Loucy (cell line): ENCODE measurements around the gene TAAR8.

Experiments
- H2AFZ ChIP-seq: fragments of 200-600 bp; sonication (generic); 2 replicates; pipeline ENCODE4 v1.6.0; 2016; ENCODE audit warnings: antibody characterized with exemption, mild to moderate bottlenecking, low read length, moderate library complexity
- H3F3A ChIP-seq: fragments of 200-600 bp; 2 replicates; pipeline ENCODE4 v1.6.0; 2016; ENCODE audit warnings: antibody characterized with exemption, low read depth, mild to moderate bottlenecking
- H3K27me3 ChIP-seq: fragments of 200-600 bp; sonication (generic); 2 replicates; pipeline ENCODE4 v1.6.1; 2014; ENCODE audit warnings: low read length, mild to moderate bottlenecking; ENCODE audit not compliant: insufficient read depth, poor library complexity, severe bottlenecking
- H3K36me3 ChIP-seq: fragments of 200-600 bp; sonication (generic); 2 replicates; pipeline ENCODE4 v1.6.1; 2016; ENCODE audit warnings: low read length; ENCODE audit not compliant: insufficient read depth
- H3K4me1 ChIP-seq: fragments of 200-600 bp; sonication (generic); 2 replicates; pipeline ENCODE4 v1.5.1; 2014; ENCODE audit warnings: low read length, mild to moderate bottlenecking; ENCODE audit not compliant: insufficient read depth, poor library complexity, severe bottlenecking
- H3K4me2 ChIP-seq: fragments of 200-600 bp; sonication (generic); 2 replicates; pipeline ENCODE4 v1.6.0; 2014; ENCODE audit warnings: antibody characterized with exemption, low read length, low read depth, mild to moderate bottlenecking; ENCODE audit not compliant: poor library complexity, severe bottlenecking
- H3K4me3 ChIP-seq: fragments of 200-600 bp; sonication (generic); 2 replicates; pipeline ENCODE4 v1.5.1; 2014; ENCODE audit warnings: low read length, mild to moderate bottlenecking, mixed read lengths; ENCODE audit not compliant: poor library complexity, severe bottlenecking
- H3K79me2 ChIP-seq: fragments of 200-600 bp; sonication (generic); 2 replicates; pipeline ENCODE4 v1.6.1; 2014; ENCODE audit warnings: low read length; ENCODE audit not compliant: insufficient read depth
- H3K9ac ChIP-seq: fragments of 200-600 bp; sonication (generic); 2 replicates; pipeline ENCODE4 v1.6.0; 2014; ENCODE audit warnings: mild to moderate bottlenecking, low read depth, low read length, moderate library complexity; ENCODE audit not compliant: poor library complexity, severe bottlenecking
- H3K9me2 ChIP-seq: fragments of 200-600 bp; sonication (generic); replicated peaks from 2 replicates; pipeline ENCODE4 v1.6.1; 2016; ENCODE audit warnings: low read depth, low read length, mixed read lengths
- H3K9me3 ChIP-seq: fragments of 200-600 bp; sonication (generic); 2 replicates; pipeline ENCODE4 v1.6.1; 2014; ENCODE audit warnings: mild to moderate bottlenecking, antibody characterized with exemption, low read length, low read depth; ENCODE audit not compliant: insufficient read depth
- H4K20me1 ChIP-seq: fragments of 200-600 bp; sonication (generic); 2 replicates; pipeline ENCODE4 v1.6.0; 2014; ENCODE audit warnings: antibody characterized with exemption, low read length, mild to moderate bottlenecking; ENCODE audit not compliant: insufficient read depth, poor library complexity, severe bottlenecking
- EZH2phosphoT487 ChIP-seq: fragments of 200-600 bp; IDR thresholded peaks from 2 replicates; pipeline ENCODE4 v1.6.1; 2018; ENCODE audit warnings: antibody characterized with exemption, mild to moderate bottlenecking, moderate library complexity, borderline replicate concordance
- TF ChIP-seq, protein P1 (sequence below): fragments of 200-600 bp; sonication (generic); conservative IDR thresholded peaks from 2 replicates; pipeline ENCODE4 v1.5.1; 2014; ENCODE audit warnings: mild to moderate bottlenecking, antibody characterized with exemption, low read length

Gene TAAR8

DNA sequence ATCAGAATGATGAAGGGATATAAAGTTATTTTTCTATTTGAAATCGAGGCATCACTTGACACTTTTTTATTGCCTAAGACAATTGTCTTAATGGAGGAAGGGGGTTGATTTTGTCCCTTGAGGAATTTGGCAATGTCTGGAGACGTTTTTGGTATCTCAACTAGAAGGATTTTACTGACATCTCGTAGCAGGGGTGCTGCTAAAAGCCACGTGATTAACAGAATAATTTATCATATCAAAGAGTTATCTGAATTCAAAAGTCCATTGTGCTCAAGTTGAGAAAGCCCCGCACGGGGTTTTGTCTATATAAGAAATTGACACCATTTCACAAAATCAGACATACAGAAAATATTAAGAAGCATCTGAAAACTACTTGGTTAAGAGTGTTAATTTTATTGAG is 16.1 kb downstream of the TAAR8 start:
- Histone ChIP-seq H3K27me3 (no peaks in the 10 kb centered on the region), H3F3A (no peaks in the 10 kb centered on the region), H3K9me2 (no peaks in the 10 kb centered on the region), H3K4me1 (no peaks in the 10 kb centered on the region), H3K4me2 (no peak overlapping the region), H3K36me3 (no peaks in the 10 kb centered on the region), H3K9ac (no peak overlapping the region), H3K79me2 (no peaks in the 10 kb centered on the region), H3K9me3 (no peaks in the 10 kb centered on the region), H3K4me3 (no peak overlapping the region), H2AFZ (no peak overlapping the region), H4K20me1 (no peaks in the 10 kb centered on the region)
- TF ChIP-seq, protein P1, sequence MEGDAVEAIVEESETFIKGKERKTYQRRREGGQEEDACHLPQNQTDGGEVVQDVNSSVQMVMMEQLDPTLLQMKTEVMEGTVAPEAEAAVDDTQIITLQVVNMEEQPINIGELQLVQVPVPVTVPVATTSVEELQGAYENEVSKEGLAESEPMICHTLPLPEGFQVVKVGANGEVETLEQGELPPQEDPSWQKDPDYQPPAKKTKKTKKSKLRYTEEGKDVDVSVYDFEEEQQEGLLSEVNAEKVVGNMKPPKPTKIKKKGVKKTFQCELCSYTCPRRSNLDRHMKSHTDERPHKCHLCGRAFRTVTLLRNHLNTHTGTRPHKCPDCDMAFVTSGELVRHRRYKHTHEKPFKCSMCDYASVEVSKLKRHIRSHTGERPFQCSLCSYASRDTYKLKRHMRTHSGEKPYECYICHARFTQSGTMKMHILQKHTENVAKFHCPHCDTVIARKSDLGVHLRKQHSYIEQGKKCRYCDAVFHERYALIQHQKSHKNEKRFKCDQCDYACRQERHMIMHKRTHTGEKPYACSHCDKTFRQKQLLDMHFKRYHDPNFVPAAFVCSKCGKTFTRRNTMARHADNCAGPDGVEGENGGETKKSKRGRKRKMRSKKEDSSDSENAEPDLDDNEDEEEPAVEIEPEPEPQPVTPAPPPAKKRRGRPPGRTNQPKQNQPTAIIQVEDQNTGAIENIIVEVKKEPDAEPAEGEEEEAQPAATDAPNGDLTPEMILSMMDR, result no peak
- no peak for TF ChIP-seq EZH2phosphoT487

DNA sequence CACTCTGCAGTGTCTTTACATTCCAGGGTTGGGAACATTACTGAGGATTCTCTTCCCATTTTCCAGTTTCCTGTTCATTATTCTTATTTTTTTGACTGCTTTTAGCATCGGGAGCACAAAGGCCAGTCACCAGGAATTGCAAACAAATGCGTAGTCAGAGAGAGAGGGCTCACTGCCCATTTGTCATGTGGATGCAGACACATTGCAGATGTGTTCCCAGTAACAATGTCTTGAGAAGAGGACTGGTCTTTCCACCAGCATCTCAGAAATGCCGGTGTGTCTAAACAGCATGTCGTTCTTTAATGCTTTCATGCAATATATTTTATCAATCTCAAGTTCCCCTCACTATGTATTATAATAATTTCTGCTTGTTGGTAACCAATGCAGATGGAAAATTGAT is 16.7 kb downstream of the TAAR8 start:
- H3K27me3 ChIP-seq, result no peaks in the 10 kb centered on the region
- H3K4me2 ChIP-seq, result no peak overlapping the region
- H3K79me2 ChIP-seq, result no peaks in the 10 kb centered on the region
- no peak overlapping the region for H3K4me3 ChIP-seq
- no peaks in the 10 kb centered on the region for H4K20me1 ChIP-seq
- no peaks in the 10 kb centered on the region for H3K9me3 ChIP-seq
- H3K9ac ChIP-seq, result no peak overlapping the region
- no peaks in the 10 kb centered on the region for H3K4me1 ChIP-seq
- H3K9me2 ChIP-seq, result no peaks in the 10 kb centered on the region
- no peaks in the 10 kb centered on the region for H3K36me3 ChIP-seq
- no peaks in the 10 kb centered on the region for H3F3A ChIP-seq
- H2AFZ ChIP-seq, result no peak overlapping the region
- TF ChIP-seq, protein P1, result no peak

DNA sequence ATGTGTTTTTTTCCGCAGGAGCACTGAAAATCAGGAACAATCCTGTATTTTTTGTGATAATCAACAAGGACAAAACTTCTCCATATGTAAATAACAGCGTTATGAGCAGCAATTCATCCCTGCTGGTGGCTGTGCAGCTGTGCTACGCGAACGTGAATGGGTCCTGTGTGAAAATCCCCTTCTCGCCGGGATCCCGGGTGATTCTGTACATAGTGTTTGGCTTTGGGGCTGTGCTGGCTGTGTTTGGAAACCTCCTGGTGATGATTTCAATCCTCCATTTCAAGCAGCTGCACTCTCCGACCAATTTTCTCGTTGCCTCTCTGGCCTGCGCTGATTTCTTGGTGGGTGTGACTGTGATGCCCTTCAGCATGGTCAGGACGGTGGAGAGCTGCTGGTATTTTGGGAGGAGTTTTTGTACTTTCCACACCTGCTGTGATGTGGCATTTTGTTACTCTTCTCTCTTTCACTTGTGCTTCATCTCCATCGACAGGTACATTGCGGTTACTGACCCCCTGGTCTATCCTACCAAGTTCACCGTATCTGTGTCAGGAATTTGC is 17.8 kb downstream of the TAAR8 start, which contains the start of gene TAAR6:
Gene TAAR6, plus strand, starts transcription at position 102 of the 557 bp plus-strand sequence. Its CDS starts 0 bp downstream, at position 102.
- H3K79me2 ChIP-seq, result no peaks in the 10 kb centered on the region
- no peaks in the 10 kb centered on the region for H3K9me2 ChIP-seq
- H3K36me3 ChIP-seq, result no peaks in the 10 kb centered on the region
- H3K27me3 ChIP-seq, result no peaks in the 10 kb centered on the region
- H2AFZ ChIP-seq, result no peak within 1 kb of the TSS
- H4K20me1 ChIP-seq, result no peaks in the 10 kb centered on the region
- H3F3A ChIP-seq, result no peaks in the 10 kb centered on the region
- H3K4me2 ChIP-seq, result no peak within 1 kb of the TSS
- no peak within 1 kb of the TSS for H3K9ac ChIP-seq
- H3K9me3 ChIP-seq, result no peaks in the 10 kb centered on the region
- no peak within 1 kb of the TSS for H3K4me3 ChIP-seq
- no peak for TF ChIP-seq EZH2phosphoT487
- TF ChIP-seq, protein P1, result no peak
- H3K4me1 ChIP-seq, result no peaks in the 10 kb centered on the region
